GM21717 (cell line): ENCODE results near the gene PLPPR3.
"Not testable (repeated sequence)": the region's sequence is repeated elsewhere in the genome, so short reads cannot be mapped to it uniquely, and the experiment has no call there.

Experiments used
- ATAC-seq: cut with Tn5 transposase; IDR thresholded peaks from one replicate; pipeline ENCODE4 v1.9.1; 2021; ENCODE audit warnings: mild to moderate bottlenecking, moderate library complexity; ENCODE audit not compliant: unreplicated experiment

PLPPR3 gene

DNA sequence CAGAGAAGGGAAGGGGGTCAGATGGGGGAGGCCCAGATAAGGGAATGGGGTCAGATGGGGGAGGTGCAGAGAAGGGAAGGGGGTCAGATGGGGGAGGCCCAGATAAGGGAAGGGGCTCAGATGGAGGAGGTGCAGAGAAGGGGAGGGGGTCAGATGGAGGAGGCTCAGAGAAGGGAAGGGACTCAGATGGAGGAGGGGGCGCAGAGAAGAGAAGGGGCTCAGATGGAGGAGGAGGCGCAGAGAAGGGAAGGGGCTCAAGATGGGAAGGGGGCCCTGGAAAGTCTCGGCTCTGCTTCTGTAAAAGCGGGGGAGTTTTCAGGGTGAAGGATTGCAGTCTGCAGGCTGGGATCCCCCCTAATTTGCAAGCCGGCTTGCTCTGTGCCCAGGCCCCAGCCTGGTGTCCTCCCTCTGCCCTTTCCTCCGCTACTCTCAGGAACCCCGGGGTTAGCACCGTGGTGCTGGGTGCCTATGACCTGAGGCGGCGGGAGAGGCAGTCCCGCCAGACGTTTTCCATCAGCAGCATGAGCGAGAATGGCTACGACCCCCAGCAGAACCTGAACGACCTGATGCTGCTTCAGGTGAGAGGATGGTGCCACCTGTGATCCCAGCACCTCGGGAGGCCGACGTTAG lies 7.5 kb upstream of the PLPPR3 start:
- ATAC-seq, result no peak

GRCh38 chr19:827710-828321 lies 6.1 kb upstream of the PLPPR3 start, which contains the start of gene AZU1:
Gene AZU1, plus strand, starts transcription at chr19:827837. Its CDS starts 10 bp downstream, at chr19:827847.
- no peak for ATAC-seq

DNA sequence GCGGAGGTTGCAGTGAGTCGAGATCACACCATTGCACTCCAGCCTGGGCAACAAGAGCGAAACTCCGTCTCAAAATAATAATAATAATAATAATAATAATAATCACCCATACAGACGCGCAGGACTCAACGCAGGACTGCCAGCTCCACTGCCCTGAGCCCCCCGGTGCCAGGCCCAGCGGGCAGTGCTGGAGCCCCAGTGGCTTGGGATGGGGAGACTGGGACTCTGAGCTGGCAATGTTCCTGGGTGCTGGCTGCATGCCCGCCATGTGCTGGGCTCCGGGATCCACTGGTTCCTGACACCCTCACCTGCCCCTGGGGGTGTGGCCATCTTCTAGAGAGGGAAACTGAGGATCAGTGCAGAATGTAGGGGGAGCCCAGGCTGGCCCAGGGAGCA lies 5.6 kb upstream of the PLPPR3 start:
- ATAC-seq, result no peak

DNA sequence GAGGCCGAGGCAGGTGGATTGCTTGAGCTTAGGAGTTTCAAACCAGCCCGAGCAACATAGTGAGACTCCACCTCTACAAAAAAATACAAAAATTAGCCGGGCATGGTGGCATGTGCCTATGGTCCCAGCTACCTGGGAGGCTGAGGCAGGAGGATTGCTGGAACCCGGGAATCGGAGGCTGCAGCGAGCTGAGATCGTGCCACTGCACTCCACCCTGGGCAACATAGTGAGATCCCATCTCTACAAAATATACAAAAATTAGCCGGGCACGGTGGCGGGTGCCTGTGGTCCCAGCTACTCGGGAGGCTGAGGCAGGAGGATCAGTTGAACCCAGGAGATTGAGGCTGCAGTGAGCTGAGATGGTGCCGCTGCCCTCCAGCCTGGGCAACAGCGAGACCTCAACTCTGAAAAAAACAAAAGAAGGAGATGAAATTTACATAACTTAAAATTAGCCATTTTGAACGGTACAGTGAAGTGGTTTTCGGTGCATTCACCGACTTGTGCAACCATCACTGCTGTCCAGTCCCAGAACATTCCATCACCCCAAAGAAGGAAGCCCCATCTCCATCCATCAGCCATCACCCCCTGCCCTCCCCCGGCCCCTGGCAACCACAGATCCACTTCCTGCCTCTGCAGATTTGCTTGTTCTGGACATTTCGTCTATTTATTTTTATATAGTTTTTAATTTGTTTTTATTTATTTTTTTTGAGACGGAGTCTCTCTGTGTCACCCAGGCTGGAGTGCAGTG lies 4.3 kb upstream of the PLPPR3 start:
- ATAC-seq, result no peak

DNA sequence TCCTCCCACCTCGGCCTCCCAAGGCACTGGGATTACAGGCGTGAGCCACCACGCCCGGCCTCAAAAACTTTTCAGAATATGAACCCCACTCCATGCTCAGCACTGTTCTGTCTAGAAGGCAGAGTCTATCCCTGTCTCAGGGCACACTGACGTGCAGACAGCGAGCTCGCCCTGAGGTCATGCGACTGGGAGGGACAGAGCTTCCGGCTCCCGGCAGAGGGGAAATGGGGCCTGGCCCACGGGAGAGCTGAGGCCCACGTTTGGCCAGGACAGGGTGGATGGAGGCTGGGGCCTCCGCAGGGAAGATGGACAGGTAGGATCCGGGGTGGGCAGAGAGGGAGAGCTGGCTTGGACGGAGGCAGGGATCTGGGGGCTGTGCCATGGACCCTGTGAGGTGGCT lies 3.1 kb upstream of the PLPPR3 start:
- ATAC-seq, result no peak

DNA sequence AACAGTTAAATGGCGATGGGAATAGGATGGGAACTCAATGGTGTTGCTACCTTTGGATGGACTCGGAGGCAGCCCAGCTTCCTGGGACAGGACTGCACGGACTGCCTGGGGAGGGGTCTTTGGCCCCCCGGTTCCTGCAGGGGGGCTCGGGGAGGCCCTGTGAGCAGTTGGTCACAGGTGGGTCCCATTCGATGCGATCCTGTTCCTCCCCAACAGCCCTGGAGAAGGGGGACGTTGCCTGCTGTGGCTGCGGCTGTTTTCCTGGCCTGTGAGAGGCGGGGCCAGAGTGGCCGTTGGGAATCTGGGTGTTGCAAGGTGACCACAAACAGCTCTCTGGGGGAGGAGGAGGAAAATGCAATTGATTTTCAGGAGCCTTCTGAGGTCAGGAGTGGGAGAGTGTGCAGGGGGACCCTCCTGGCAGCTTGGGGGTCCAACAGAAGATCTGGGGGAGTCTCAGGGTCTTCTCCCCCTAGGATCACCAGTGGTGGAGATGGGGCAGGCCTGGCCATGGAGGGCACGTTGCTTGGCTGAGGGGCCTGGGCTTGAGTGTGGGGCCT lies 1.9 kb upstream of the PLPPR3 start:
- no peak for ATAC-seq

DNA sequence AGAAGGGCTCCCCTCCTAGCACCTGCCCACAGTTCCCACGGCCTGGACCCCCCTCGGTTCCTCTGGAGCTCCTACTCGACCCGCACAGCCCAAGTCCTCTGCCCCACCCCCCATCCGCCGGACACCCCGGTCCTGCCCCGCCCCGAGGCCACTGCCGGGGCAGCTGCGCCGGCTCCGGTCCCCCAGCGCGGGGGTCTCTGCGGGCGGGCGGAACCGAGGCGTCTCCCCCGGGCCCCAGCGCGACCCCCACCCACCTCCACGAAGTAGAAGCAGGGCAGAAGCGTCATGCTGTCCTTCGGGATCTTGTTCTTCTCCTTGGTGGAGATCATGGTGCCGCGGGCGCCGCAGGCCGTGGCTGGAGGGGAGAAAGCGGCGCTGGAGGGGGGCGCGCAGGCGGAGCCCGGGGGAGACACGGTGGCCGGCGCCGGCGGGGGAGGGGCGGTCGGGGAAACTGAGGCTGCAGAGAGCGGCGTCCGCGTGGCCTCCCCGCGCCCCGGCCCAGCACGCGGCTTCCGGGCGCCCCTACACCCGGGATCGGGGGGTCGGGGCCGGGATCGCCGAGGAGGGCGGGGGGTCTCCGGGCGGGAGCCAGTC lies 427 bp downstream of the PLPPR3 start:
- no peak for ATAC-seq

DNA sequence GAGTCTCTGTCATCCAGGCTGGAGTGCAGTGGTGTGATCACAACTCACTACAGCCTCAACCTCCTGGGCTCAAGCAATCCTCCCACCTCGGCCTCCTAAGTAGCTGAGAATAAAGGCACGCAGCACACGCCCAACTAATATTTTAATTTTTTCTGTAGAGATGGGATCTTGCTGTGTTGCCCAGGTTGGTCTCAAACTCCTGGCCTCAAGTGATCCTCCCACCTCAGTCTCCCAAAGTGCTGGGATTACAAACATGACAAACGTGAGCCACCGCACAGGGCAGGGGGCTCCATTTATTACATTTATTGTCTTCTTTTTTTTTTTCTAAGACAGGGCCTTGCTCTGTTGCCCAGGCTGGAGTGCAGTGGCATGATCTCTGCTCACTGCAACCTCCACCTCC lies 1.5 kb downstream of the PLPPR3 start:
- not testable (repeated sequence) for ATAC-seq

- no peak for ATAC-seq
These were observed 5.3 kb downstream of the PLPPR3 start for GRCh38 chr19:816500-816857.

GRCh38 chr19:815775-816499 lies 5.8 kb downstream of the PLPPR3 start:
- no peak for ATAC-seq

DNA sequence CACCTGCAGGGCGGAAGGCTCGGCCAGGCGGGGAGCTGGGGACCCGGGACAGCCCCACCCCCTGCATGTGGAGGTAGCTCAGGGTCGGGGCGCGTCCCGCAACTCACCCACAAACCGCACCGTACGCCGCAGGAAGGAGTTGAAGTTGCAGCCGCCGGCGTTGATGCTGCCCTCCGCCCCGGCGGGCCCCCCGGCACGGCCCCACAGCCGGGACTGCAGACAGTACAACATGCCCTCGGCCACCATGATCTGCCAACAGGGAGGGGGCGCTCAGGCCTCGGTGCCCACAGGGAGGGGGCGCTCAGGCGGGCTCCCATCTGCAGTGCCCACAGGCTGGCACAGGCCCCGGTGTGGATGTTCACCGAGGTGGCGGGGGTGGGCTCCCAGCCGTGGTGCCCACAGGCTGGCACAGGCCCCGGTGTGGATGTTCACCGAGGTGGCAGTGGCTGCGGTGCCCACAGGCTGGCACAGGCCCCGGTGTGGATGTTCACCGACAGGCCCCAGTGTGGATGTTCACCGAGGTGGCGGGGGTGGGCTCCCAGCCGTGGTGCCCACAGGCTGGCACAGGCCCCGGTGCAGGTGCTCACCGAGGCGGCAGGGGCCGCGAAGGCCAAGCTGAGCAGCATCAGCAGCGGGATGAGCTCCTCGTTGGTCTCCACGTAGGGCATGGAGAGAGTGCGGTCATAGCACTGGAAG lies 6.5 kb downstream of the PLPPR3 start:
- ATAC-seq, result no peak

GRCh38 chr19:814152-815078 lies 7.3 kb downstream of the PLPPR3 start:
- ATAC-seq, result no peak

DNA sequence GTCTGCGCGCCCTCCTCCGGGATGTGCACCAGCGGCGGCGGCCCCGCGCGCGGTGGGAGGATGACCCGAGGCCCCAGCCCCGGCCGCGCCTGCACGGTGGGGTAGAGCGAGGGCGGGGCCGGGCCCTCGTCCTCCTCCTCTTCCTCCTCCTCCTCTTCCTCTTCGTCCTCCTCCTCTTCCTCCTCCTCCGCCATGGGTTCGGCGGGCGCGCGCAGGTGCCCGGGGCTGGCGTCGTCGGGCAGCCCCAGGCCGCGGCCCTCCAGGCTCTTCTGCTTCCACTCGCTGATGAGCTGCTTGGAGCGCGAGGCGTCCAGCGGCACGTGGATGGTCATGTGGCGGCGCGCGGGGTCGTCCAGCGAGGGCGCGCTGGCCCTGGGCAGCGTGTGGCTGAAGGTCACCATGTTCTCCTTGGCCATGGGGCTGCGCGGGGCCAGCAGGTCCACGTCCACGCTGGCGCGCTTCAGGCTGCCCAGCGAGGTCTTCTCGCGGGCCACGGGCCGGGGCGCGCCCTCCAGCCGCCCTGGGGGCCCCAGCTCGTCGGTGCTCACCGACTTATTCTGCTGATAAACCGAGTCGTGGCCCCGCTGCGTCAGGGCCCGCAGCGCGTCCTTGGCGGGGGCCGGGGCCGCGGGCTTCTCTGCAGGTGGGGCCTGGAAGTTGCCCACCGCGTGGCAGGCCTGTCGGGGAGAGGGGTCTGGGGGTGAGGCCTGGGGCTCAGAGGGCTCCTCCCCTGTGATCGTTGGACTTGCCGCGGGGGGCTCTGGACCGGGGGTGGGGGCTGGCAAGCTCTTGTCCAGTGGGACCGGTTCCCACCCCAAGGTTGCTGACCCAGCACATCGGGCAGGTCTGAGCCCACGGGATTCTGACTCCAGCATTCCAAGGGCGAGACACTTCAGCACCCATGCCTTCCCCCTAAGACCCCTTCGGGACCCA lies 8.3 kb downstream of the PLPPR3 start:
- no peak for ATAC-seq

- ATAC-seq, result no peak
These were observed 9.0 kb downstream of the PLPPR3 start for GRCh38 chr19:812747-813218.

GRCh38 chr19:812049-812746 lies 9.6 kb downstream of the PLPPR3 start:
- no peak for ATAC-seq

DNA sequence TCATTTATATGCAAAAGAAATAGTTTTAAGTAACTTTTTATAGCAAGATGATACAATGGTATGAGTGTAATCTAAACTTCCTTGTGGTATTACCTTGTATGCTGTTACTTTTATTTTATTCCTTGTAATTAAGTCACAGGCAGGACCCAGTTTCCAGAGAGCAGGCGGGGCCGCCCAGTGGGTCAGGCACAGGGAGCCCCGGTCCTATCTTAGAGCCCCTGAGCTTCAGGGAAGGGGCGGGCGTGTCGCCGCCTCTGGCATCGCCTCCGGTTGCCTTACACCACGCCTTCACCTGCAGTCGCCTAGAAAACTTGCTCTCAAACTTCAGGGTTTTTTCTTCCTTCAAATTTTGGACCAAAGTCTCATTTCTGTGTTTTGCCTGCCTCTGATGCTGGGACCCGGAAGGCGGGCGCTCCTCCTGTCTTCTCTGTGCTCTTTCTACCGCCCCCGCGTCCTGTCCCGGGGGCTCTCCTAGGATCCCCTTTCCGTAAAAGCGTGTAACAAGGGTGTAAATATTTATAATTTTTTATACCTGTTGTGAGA lies 10.2 kb downstream of the PLPPR3 start:
- ATAC-seq, result no peak

DNA sequence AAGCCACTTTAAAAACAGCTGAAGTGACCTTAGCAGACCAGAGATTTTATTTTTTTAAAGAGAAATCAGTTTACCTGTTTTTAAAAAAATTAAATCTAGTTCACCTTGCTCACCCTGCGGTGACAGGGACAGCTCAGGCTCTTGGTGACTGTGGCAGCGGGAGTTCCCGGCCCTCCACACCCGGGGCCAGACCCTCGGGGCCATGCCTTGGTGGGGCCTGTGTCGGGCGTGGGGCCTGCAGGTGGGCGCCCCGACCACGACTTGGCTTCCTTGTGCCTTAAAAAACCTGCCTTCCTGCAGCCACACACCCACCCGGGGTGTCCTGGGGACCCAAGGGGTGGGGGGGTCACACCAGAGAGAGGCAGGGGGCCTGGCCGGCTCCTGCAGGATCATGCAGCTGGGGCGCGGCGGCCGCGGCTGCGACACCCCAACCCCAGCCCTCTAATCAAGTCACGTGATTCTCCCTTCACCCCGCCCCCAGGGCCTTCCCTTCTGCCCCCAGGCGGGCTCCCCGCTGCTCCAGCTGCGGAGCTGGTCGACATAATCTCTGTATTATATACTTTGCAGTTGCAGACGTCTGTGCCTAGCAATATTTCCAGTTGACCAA lies 10.8 kb downstream of the PLPPR3 start:
- no peak for ATAC-seq
